DLD1 (cell line): Measurements from ENCODE around the gene NHS.

Experiments
- in situ Hi-C: cut with HindIII; loops from 2 replicates; pipeline ENCODE4 v1.10.0; 2017; ENCODE audit warnings: low sequenced_read_pairs

Gene NHS

DNA sequence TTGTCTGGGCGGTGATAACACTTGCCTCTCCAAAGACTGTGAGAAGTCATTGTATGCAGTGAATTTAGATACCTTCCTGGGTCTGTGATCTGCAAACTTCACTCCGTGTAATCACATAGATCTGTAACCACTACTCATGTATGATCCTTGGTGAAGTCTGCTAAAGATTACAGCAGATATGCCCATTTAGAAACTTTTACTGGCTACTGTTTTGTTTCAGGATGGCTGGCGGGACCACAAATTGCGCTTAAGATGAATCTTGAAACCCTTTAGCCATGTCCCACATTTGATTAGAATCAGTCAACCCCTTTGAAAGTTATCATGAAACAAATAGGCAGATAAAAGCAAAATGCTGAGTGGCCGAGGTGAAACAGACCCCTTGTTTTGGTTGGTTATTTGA is 235.8 kb downstream of the NHS start:
- in situ Hi-C loops, result no loop called here

DNA sequence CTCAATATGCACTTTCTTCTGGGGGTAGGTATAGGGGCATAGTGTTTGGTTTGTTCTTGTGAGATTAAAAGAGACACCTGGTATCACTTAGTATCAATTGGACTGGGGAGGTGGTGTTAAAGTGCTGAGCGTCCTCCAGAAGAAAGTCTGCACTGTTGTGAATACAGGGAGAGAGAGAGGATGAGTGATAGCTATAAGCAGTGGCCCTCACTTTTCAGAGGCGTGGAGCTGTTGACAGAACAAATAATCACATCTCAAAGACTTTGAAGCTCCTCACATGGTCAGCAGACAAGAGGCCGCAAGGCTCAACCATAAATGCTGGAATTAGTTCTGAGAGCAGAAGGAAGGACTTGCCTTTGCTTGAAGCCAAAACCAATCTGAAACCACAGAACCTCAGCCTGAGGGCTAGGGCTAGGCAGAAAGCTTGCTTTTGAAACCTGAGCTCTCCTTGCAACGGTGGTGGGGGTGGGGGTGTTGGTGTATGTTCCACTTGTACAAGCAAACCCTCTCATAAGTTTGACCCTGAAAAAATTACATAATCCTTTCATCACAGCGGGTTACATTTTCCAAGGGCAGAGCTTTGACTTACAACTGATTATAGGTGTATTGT is 239.1 kb downstream of the NHS start:
- in situ Hi-C loops, result no loop called here

DNA sequence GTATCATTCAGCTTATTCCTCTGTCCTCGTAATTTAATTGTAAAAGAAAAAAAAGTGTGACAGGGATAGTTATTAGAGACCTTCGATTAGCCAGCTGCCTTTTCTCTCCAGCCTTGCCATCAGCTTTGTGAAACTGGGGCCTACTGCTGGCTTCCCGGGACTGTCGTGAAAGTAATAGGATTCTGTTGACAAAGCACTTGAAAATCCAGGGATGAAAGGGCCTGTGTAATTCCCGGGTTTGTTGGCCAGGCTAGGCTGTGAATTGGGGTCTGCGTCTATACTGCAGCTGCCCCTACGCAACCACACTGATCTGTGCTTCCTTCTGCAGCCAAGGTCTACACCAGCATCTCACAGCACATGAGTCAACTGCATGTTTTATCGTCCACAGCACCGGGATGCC is 241.9 kb downstream of the NHS start:
- in situ Hi-C loops, result no loop called here

DNA sequence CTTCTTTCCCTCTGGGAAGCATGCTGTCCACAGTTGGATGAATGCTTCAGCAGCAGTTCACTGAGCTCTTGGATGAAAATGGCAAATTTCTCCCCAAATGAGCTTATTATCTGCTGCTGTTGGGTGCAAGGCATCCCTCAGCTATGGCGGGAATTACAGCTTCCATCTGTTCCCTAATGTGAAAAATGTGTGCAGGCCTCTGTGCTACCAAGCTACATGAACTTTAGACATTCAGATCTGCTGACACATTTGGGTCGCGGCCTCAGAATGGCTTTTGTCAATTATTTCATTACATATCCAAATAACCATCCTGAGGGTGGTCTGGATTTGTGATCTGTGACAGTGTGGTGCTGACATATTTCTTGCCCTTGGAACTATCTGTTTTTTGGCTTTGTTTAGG is 242.8 kb downstream of the NHS start:
- in situ Hi-C loops, result no loop called here

DNA sequence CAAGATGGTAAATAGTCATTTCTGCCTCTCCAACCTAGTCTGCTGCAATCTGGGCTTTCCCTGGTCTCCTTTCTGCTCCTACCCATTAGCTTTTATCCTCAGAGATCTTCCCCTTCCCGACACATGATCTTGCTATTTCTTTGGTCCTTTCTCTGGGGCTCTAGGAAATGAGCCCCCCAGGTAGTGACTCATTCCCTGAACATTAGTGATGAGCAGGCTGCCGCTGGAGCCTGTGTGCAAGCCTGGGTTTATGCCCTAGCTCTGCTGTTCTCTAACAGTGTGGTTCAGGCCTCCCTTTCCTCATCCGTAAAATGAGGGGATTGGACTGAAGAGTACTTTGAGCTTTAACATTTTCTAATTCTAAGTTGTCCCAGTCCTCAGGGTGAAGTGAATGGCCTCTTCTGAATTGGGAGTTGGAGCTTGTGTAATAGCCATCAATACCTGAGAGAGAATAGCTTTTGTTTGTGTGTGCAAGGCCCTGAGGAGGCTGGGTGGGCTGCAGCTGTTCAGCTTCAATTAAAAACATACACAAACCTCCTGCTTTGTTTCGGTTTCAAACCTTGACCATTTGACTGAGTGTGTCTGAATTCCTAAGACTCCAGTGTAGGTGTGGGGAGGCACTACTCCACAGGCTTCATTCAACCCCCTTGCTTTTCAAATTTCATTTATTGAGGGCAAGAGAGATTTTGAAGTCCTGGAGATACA is 246.7 kb downstream of the NHS start:
- in situ Hi-C loops, result no loop called here

DNA sequence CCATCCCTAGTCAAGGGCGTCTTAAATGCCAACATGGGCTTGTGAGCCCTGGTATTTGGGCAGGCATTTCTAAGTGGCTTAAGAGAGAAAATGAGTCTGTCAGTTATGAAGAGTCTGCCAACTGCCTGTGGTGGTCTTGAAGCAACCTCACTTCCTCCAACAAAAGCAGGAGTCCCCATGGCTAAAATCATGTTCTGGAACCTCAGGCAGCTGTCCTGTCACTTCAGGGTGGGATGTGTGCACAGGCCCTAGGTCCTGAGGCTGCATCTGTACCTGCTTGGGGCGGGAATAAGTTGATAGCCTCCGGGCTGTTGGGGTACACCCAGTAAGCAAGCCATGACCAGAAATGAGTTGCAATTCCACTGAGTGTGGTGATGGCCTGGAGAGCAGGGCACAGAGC is 247.3 kb downstream of the NHS start:
- in situ Hi-C loops, result no loop called here

DNA sequence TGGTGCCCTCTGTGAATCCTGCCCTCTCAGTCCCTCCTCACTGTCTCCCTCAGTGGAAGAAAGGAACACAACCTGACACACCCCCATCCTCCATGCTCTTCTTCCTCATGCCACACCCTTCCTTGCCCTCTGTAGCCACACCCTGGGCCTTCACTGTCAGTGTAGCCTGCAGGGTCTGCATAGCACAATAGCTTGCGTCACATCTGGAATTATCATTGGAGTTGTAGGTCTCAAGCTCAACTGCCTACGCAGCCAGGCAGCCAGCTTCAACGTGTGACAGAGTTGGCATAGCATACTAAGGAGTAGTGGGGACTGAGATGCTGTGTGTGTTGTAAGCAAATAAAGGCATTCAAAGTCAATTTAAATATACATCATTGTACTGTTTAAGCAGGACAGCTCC is 248.8 kb downstream of the NHS start:
- in situ Hi-C loops, result no loop called here

DNA sequence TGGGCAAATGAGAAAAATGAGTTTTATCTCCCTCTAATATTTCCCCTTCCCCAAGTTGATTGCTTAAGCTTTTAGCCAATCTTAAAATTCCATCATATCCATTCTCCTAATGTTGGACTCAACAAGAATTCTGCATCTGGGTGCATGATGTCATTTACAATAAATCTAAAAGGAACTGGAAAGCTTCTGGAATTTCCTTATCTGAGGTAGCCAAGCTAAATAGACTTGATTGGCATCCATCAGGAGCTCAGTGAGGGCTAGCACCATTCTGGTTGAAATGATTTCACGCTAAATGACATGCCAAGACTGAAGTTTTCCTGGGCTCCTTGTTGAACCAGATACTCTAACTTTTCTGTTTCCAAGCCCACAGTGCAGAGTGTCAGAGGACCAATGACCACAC is 252.0 kb downstream of the NHS start:
- in situ Hi-C loops, result no loop called here

DNA sequence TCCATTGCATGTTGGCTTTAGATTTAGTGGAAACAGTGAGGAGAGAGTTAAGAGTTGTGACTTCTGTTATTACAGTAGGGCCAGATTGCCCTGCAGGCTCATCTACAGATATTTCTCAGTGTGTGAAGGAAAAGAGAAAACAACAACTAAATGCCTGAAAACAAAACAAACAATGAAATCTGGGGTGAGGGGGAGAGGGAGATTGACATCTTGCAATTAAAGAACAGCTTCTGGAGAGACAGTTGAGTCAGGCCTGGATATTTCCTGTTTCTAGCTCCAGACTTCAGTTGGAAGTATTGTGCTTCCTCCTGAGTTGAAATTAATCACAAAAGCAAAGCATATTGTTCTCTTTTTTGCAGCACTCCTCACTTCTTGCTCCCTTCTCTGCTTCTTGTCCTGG is 254.0 kb downstream of the NHS start:
- in situ Hi-C loops, result no loop called here

DNA sequence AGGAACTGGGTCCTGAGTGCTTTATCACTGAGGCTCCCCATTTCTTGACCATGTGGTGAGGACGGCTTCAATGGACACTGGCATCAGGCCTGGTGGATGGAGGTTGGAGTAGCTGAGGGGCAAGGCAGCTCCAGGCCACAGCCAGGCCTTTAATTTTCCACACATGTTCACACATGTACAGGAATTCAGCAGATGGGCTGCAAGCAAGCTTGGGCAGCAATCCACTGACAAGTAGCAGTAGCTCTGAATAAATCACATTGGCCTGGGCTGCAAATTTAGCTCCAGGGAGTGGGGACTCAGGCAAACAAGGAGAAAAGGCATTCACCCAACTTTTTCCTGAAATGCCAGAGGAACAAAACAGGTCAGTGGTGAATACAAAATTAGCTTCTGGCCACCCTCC is 254.5 kb downstream of the NHS start:
- in situ Hi-C loops, result no loop called here

DNA sequence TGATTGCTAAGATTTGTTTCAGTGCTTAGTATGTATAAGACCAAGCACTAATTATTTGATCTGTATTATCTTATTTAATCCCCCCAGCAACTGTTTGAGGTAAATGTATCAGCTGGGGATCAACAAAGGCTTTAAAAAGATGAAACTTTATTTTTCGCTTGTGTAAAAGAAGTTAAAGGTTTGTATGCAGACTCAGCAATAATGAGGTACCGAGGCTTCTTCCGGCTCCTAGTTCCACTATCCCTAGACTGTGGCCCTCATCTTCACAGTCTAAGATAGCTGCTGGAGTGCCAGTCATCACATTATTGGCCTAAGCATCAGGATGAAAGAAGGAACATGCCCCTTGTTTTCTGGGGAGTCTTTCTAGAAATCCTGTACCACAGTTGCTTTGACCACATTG is 256.6 kb downstream of the NHS start:
- in situ Hi-C loops, result no loop called here

DNA sequence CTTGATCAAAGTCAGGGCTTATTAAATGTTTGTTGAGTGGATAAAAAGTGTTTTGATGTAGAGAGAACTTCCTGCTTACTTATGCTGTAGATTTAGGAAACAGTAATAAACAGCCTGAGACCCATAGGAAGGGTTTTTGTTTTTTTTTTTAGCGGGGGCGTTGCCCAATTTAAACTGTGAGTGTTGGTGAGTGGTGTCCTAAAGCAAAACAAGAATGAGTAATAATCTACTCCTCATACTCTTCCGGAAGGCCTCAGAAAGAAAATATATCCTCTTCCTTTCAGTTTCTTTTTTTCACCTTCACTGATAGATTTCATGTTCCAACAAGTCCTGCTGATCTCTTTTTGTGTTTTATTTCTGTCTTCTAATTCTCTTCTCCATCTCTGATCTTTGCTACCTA is 257.9 kb downstream of the NHS start:
- in situ Hi-C loops, result no loop called here

DNA sequence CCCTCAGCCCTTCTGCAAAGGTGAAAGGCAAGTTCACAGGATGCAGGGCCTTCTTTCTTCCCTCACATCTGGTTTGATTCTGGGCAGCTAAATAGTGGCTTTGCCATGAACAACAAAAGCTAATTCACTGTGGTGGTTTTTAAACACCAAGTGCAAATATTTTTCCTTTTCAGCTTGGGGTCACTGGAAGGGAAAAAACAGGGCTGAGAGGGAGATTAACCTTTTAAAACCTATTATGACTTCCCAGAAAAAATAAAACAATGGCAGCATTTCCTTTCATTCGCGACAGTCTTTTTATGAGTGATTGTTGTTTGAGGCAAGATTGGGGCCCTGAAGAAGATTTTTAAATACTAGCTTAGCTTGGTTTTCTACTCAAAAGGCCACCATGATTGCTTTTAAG is 258.5 kb downstream of the NHS start:
- in situ Hi-C loops, result no loop called here

DNA sequence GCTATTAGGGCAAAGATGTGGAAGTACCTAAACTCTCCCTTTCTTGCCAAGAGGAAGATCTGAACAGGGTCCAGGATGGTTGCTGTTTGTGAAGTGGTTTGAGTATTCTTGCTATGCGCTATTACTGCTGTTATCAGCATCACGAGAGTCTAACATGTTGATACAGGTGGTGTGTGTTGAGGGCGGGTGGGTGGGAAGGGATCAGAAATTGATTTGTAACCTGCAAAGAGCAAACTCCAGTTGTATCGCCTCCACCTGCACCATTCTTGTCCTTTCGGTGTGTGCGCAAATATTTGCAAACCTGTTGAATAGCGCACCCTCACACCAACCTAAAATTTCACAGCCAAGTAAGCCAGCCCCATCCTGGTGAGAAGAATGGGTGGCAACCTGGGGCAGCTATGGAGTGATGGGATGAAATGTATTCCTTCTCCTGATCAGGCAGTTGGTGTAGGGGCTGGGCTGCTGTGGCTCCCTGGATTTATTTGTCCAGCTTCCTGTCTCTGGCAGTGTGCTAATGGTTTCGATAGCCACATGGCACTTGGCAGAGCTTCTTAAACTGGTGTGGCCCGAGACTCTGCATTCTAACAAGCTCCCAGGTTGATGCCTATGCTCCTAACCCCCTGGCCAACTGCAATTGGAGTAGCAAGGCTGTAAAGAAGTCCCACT is 259.7 kb downstream of the NHS start:
- in situ Hi-C loops, result no loop called here

DNA sequence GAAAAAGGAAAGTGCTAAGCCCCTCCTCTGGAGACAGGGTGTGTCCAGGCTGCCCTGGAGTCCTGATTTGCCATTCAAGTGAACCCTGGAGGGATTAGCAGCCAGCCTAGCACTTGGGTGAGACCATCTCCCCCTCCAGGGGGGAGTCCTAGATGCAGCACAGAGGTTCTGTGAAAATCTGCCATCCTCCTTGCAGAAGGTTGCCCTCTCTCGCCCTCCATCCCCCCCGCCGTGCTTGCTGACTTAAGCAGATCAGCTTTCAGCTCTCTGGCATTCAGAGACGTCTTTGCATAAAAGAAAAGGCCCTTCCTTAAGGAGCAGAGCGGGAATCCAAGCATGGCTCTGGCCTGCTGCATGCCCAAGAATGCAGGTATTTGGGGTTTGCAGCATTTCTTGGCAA is 260.2 kb downstream of the NHS start:
- in situ Hi-C loops, result no loop called here

DNA sequence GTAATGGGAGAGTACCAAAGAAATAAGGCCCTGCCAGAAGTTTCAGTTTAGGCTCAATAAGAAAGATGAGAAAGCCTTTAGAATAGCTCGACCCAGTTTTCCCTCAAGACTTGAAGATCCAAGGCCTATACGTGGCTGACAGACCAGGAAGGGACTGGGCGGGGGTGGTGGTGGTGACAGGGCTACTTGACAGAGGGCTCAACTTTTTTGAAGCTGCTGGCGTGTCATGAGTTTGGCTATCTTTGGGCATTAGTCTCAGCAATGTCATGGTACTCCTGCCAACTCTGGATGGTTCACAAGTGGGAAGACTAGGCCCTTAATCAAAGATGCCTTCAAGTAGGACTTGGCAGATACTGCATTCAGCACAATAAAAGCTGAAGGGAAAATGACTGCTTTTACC is 262.2 kb downstream of the NHS start:
- in situ Hi-C loops, result no loop called here

DNA sequence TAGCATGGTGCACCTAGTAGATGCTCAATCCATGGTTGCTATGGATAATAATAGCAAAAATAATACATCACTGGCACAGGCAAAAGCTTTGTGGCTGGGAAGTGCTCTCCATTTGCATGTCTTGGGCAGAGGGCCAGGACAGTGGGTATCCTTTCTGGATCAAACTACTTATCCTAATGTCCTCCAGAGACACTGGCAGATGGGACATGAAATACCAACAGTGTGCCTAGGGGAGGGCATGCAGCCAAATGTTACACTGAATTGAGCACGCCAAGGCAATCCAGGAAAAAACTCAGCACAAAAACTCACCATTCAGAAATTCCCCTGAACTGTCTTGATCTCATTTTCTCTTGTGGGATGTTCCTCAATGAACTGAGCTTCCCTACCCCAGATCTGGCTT is 263.7 kb downstream of the NHS start:
- in situ Hi-C loops, result no loop called here

DNA sequence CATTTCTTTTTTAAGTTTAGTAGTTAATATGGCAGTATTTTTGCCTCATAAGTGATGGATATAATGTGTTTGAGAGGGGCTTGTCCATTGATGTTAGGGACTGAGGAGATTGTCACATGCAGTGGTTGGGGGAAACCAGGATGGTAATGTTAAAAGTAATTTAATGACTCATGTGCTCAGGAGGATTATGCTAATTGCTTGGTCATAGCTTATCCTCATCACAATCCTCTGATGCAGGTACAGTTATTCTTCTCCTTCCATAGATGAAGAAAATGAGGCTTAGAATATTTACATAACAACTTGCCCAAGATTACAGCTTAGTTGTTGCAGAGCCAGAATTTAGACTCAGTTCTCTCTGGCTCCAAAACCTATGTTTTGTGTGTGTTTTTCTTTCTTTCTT is 267.9 kb downstream of the NHS start:
- in situ Hi-C loops, result no loop called here

DNA sequence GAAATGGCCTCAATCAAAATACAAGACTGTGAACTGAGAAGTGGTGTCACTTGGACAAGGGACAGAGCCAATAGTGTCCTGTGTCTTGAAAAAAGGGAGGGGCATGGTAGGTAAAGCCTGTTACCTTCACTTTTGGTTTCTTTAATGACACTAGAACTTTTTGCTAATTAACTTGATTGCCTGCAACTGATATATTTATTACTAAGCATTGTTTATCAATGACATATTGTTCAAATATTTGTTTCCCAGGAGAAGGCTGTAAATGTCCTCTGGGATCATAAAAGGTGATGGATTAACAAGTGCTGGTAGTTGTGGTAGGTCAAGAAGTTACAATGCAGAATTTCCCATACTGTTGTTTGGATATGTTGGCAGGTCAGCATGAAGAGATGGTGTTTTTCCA is 268.5 kb downstream of the NHS start:
- in situ Hi-C loops, result no loop called here

DNA sequence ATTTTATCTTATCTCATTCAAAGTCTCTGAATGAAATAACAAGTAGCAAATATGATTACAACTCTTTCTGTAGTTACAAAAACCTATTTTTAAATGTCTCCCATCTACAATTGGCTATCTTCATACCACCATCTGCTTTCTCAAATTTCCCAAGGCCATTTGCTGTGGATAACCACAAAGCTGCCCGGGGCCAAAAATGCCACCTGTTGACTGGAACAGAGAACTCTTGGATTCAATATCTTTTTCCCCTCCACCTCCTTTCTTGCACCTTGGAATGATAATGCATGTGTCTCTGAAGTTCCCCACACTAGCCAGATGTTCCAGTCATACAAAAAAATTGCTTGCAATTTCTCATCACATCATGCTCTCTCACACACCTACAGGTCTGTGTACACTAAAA is 269.0 kb downstream of the NHS start:
- in situ Hi-C loops, result no loop called here

DNA sequence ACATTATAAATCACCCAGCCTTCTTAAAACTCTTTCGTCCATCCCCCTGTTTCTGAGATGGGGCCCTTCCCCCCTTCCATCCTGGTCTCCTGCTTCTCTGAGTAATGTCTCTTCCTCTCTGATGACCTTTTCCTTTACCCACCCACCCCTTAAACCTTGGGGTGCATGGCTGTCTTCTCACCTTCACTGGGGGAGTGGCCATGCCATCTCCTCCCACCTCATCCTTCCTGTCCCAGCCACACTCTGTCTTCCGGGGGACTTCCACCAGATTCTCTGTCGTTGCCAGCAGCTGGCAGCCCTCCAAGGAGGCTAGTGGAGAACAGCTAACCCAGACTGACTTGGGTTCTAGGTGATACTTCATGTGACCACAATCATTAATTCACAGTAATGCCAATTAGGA is 279.1 kb downstream of the NHS start:
- in situ Hi-C loops, result no loop called here

DNA sequence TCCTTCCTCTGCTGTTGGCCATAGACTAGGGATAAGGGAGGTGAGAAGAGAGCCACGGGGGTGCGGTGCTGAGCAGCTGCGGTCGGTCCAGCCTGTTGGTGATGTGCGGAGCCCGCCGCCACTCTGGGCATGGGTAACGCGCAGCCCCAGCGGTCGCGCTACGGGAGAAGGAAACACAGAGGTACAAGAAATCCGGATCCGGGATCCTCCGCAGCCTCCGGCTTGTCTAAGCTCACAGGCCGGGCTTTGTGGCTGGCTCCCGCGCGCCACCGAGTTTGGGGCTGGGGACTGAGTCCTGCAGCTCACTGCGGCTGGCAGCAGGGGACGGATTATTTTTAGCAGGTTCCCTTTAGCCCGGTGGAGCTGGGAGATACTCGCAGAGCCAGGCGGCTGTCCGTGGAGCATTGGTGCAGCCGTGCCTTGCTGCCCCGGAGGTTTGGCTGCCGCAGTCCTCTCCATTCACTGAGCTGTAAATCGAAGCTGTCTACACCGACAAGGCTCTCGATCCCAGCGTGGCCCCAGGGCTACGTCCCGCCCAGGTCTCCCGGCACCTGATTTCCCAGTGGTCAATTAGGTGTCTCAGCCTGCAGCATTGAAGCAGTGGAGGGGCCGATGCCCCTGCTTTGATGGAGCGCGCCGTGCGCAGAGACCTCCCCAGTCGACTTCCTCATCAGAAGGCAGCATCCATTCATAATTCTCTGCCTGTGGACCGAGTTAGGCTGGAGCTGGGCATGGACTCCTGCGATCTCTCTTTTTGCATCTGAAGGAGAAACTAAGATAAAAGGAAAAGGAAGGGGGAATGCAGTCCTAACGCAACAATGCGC is 280.4 kb downstream of the NHS start:
- in situ Hi-C loops, result no loop called here
